IMR-90 (cell line): ENCODE results near the gene GAR1. TPM values are rescaled to one million over a fixed set of nuclear protein-coding genes. Genes with fewer than 3 reads are reported as not detected.

Experiments
- ATAC-seq: fragments of 200-7000 bp; cut with Tn5 transposase; 2 replicates; pipeline ENCODE4 v1.9.1; 2020; ENCODE audit warnings: low read depth, mild to moderate bottlenecking, moderate library complexity
- BruUV-seq: library from RNA; stranded (reverse); fragments of 400-500 nt; replicated peaks from 2 replicates; lab custom pipeline; 2021; lab: Mats Ljungman, UMichigan
- CTCF ChIA-PET: fragments of 300-600 bp; formaldehyde crosslinking; extraction: SDS; loops from one replicate; lab custom pipeline; 2021; ENCODE audit warnings: antibody characterized with exemption; lab: Yijun Ruan, JAX
- POLR2A ChIA-PET: fragments of 300-600 bp; sonication (Branson Sonifier 250); formaldehyde crosslinking; loops from one replicate; lab custom pipeline; 2022; ENCODE audit warnings: antibody characterized with exemption; ENCODE audit not compliant: unreplicated experiment; lab: Charles Lee
- DNase-seq: peaks from one replicate; pipeline ENCODE4 v3.0.0; 2013
- H2AFZ ChIP-seq: replicated peaks from 2 replicates; pipeline ENCODE3; 2013; ENCODE audit warnings: low read length, mild to moderate bottlenecking; ENCODE audit not compliant: poor library complexity
- H2AK5ac ChIP-seq: 2 replicates; pipeline ENCODE4 v1.6.1; 2013; ENCODE audit warnings: low read depth, low read length, inconsistent platforms
- H2AK9ac ChIP-seq: replicated peaks from 2 replicates; pipeline ENCODE3; 2013; ENCODE audit warnings: mild to moderate bottlenecking, low read depth, low read length, moderate library complexity; ENCODE audit not compliant: poor library complexity
- H2BK120ac ChIP-seq: 2 replicates; pipeline ENCODE4 v1.6.1; 2013; ENCODE audit warnings: low read depth, low read length, inconsistent platforms
- H2BK15ac ChIP-seq: 3 replicates; pipeline ENCODE4 v1.6.1; 2013; ENCODE audit warnings: low read depth, low read length, inconsistent platforms
- H2BK20ac ChIP-seq: 2 replicates; pipeline ENCODE4 v1.6.1; 2013; ENCODE audit warnings: low read depth, mild to moderate bottlenecking, inconsistent platforms, low read length, moderate library complexity
- H2BK5ac ChIP-seq: 2 replicates; pipeline ENCODE4 v1.6.1; 2013; ENCODE audit warnings: mild to moderate bottlenecking, low read depth, low read length, inconsistent platforms; ENCODE audit not compliant: poor library complexity, severe bottlenecking
- H3K14ac ChIP-seq: replicated peaks from 2 replicates; pipeline ENCODE4 v1.6.1; 2013; ENCODE audit warnings: low read depth, low read length, inconsistent platforms
- H3K18ac ChIP-seq: 2 replicates; pipeline ENCODE4 v1.6.1; 2013; ENCODE audit warnings: low read depth, low read length, control low read depth
- H3K23ac ChIP-seq: 2 replicates; pipeline ENCODE4 v1.6.1; 2013; ENCODE audit warnings: low read depth, low read length, inconsistent platforms
- H3K27ac ChIP-seq: 2 replicates; pipeline ENCODE4 v1.5.1; 2013; ENCODE audit warnings: mild to moderate bottlenecking, control low read depth, low read length; ENCODE audit not compliant: insufficient read depth
- H3K27me3 ChIP-seq: 2 replicates; pipeline ENCODE4 v1.6.1; 2013; ENCODE audit warnings: low read length; ENCODE audit not compliant: control insufficient read depth, insufficient read depth
- H3K36me3 ChIP-seq: 2 replicates; pipeline ENCODE4 v1.6.1; 2013; ENCODE audit warnings: low read length, mixed read lengths; ENCODE audit not compliant: control insufficient read depth, insufficient read depth
- H3K4ac ChIP-seq: 2 replicates; pipeline ENCODE4 v1.6.1; 2013; ENCODE audit warnings: low read depth, low read length, inconsistent platforms
- H3K4me1 ChIP-seq: 2 replicates; pipeline ENCODE4 v1.6.1; 2013; ENCODE audit warnings: low read length, mixed read lengths; ENCODE audit not compliant: control insufficient read depth, insufficient read depth
- H3K4me2 ChIP-seq: 2 replicates; pipeline ENCODE4 v1.6.1; 2013; ENCODE audit warnings: low read depth, mild to moderate bottlenecking, control low read depth, low read length, moderate library complexity
- H3K4me3 ChIP-seq: 2 replicates; pipeline ENCODE4 v1.5.1; 2013; ENCODE audit warnings: low read depth, mild to moderate bottlenecking, control low read depth, low read length, moderate library complexity; ENCODE audit not compliant: insufficient read depth
- H3K56ac ChIP-seq: 2 replicates; pipeline ENCODE4 v1.6.1; 2013; ENCODE audit warnings: low read length, inconsistent platforms; ENCODE audit not compliant: insufficient read depth; ENCODE audit errors: extremely low read depth
- H3K79me1 ChIP-seq, 2 experiments: 2 replicates each; pipeline ENCODE4 v1.6.1; 2013; ENCODE audit warnings: low read length in 2 of 2, inconsistent platforms in 1 of 2, low read depth in 1 of 2
- H3K9ac ChIP-seq: 2 replicates; pipeline ENCODE4 v1.6.1; 2013; ENCODE audit warnings: low read depth, low read length, control low read depth
- H3K9me1 ChIP-seq: 2 replicates; pipeline ENCODE4 v1.6.1; 2013; ENCODE audit warnings: low read length, inconsistent platforms; ENCODE audit not compliant: insufficient read depth
- H3K9me3 ChIP-seq: 2 replicates; pipeline ENCODE4 v1.6.1; 2013; ENCODE audit warnings: low read length; ENCODE audit not compliant: control insufficient read depth, insufficient read depth
- H4K20me1 ChIP-seq: 2 replicates; pipeline ENCODE4 v1.6.1; 2013; ENCODE audit warnings: low read length, inconsistent platforms; ENCODE audit not compliant: insufficient read depth
- H4K5ac ChIP-seq: 2 replicates; pipeline ENCODE4 v1.6.1; 2013; ENCODE audit warnings: mild to moderate bottlenecking, low read depth, low read length, control low read depth
- H4K8ac ChIP-seq, 2 experiments: 2 replicates each; pipeline ENCODE4 v1.6.1; 2013; ENCODE audit warnings: low read depth in 2 of 2, low read length in 2 of 2, control low read depth in 1 of 2, inconsistent platforms in 1 of 2
- H4K91ac ChIP-seq: 2 replicates; pipeline ENCODE4 v1.6.1; 2013; ENCODE audit warnings: low read depth, low read length, inconsistent platforms; ENCODE audit not compliant: insufficient read depth
- BHLHE40 ChIP-seq: fragments of 150-350 bp; IDR thresholded peaks from 2 replicates; pipeline ENCODE4 v1.6.1; 2016; ENCODE audit warnings: mild to moderate bottlenecking, low read depth, low read length
- CEBPB ChIP-seq: IDR thresholded peaks from 2 replicates; pipeline ENCODE4 v1.6.1; 2012; ENCODE audit warnings: low read depth, low read length, improper control_type of control experiment
- CHD1 ChIP-seq: IDR thresholded peaks from 2 replicates; pipeline ENCODE4 v1.6.1; 2012; ENCODE audit warnings: low read depth, low read length, improper control_type of control experiment
- CTCF ChIP-seq: conservative IDR thresholded peaks from 2 replicates; pipeline ENCODE4 v1.5.1; 2012; ENCODE audit warnings: mild to moderate bottlenecking, low read depth, low read length, improper control_type of control experiment
- ELK1 ChIP-seq: fragments of 150-350 bp; IDR thresholded peaks from 2 replicates; pipeline ENCODE4 v1.6.1; 2016; ENCODE audit warnings: low read depth, mild to moderate bottlenecking, low read length, moderate library complexity, borderline replicate concordance
- FOS ChIP-seq: fragments of 150-350 bp; IDR thresholded peaks from 2 replicates; pipeline ENCODE4 v1.6.1; 2016; ENCODE audit warnings: low read depth, low read length
- MAFK ChIP-seq: IDR thresholded peaks from 2 replicates; pipeline ENCODE4 v1.6.1; 2012; ENCODE audit warnings: low read depth, low read length, improper control_type of control experiment
- MAZ ChIP-seq: IDR thresholded peaks from 2 replicates; pipeline ENCODE4 v1.6.1; 2012; ENCODE audit warnings: low read depth, mild to moderate bottlenecking, low read length, improper control_type of control experiment, moderate library complexity, borderline replicate concordance
- MXI1 ChIP-seq: IDR thresholded peaks from 2 replicates; pipeline ENCODE4 v1.6.1; 2012; ENCODE audit warnings: low read depth, mild to moderate bottlenecking, low read length, moderate library complexity, borderline replicate concordance
- NFE2L2 ChIP-seq: fragments of 150-350 bp; IDR thresholded peaks from 2 replicates; pipeline ENCODE4 v1.6.1; 2016; ENCODE audit warnings: low read depth, mild to moderate bottlenecking, low read length
- POLR2A ChIP-seq: IDR thresholded peaks from 2 replicates; pipeline ENCODE4 v1.6.1; 2012; ENCODE audit warnings: mild to moderate bottlenecking, low read depth, low read length
- RCOR1 ChIP-seq: IDR thresholded peaks from 2 replicates; pipeline ENCODE4 v1.6.1; 2012; ENCODE audit warnings: mild to moderate bottlenecking, low read length, improper control_type of control experiment; ENCODE audit not compliant: insufficient replicate concordance
- RFX5 ChIP-seq: IDR thresholded peaks from 2 replicates; pipeline ENCODE4 v1.8.0; 2012; ENCODE audit warnings: low read depth, mild to moderate bottlenecking, low read length, moderate library complexity
- SMC3 ChIP-seq: fragments of 150-350 bp; IDR thresholded peaks from 2 replicates; pipeline ENCODE4 v1.6.1; 2016; ENCODE audit warnings: low read depth, mild to moderate bottlenecking, antibody characterized with exemption, low read length, moderate library complexity
- USF2 ChIP-seq: fragments of 150-350 bp; IDR thresholded peaks from 2 replicates; pipeline ENCODE4 v1.6.1; 2017; ENCODE audit warnings: mild to moderate bottlenecking, antibody characterized with exemption, low read length, low read depth
- WGBS, 2 experiments: methylation state at CpG; one replicate each; pipeline versions ENCODE4 v1.1.5 to v1.1.7; 2013; ENCODE audit warnings: missing lambda C conversion rate in 2 of 2; ENCODE audit not compliant: insufficient read length in 1 of 2; ENCODE audit errors: extremely low coverage in 2 of 2; 5-methylcytosine and 5-hydroxymethylcytosine counted together
- dilution Hi-C: fragments of 300-500 bp; cut with HindIII; formaldehyde crosslinking; loops from one replicate; pipeline ENCODE4 v1.14.3; 2018; ENCODE audit warnings: low sequenced_read_pairs; ENCODE audit not compliant: unreplicated experiment
- in situ Hi-C: fragments of 300-500 bp; cut with MboI; formaldehyde crosslinking; loops from 3 replicates; pipeline ENCODE4 v1.14.3; 2019; ENCODE audit warnings: low sequenced_read_pairs, inconsistent platforms, mixed read lengths
- intact Hi-C: fragments of 100-400 bp; cut with micrococcal nuclease; formaldehyde crosslinking; loops from 2 replicates; pipeline ENCODE4 v1.10.0; 2022
- polyA plus RNA-seq, 3 experiments: library from polyadenylated mRNA; depleted of rRNA; stranded (reverse); fragments of >200 nt; gene quantifications; 2 replicates each; pipeline ENCODE4 v1.2.3, GENCODE V29; 2012; ENCODE audit warnings: low replicate concordance in 1 of 3
- total RNA-seq: library from RNA; depleted of rRNA; stranded (reverse); fragments of >200 nt; gene quantifications from 2 replicates; pipeline ENCODE4 v1.2.3, GENCODE V29; 2012

GAR1 gene
- total and polyA plus RNA-seq, 2 of the 4 experiments (the other 2 are of a cell fraction): 1.1 to 22.0 TPM

- Histone ChIP-seq H3K4me3 (no peak within 1 kb of the TSS), H3K18ac (no peak within 1 kb of the TSS), H3K36me3 (no peaks in the 10 kb centered on the region), H4K5ac (no peak within 1 kb of the TSS), H2BK120ac (no peak within 1 kb of the TSS), H3K9ac (no peak within 1 kb of the TSS), H3K27me3 (peaks cover 3% of the 10 kb centered on the region), H3K9me1 (no peaks in the 10 kb centered on the region), H2BK15ac (no peak within 1 kb of the TSS), H2AK9ac (no peak within 1 kb of the TSS), H3K9me3 (no peaks in the 10 kb centered on the region), H2BK5ac (no peak within 1 kb of the TSS), H3K14ac (no peak within 1 kb of the TSS), H4K20me1 (no peaks in the 10 kb centered on the region), H3K23ac (no peak within 1 kb of the TSS), H4K8ac (no peak within 1 kb of the TSS), H2AFZ (no peak within 1 kb of the TSS), H3K4me1 (no peaks in the 10 kb centered on the region), H3K4ac (no peak within 1 kb of the TSS), H2AK5ac (no peak within 1 kb of the TSS), H2BK20ac (no peak within 1 kb of the TSS), H3K56ac (no peak within 1 kb of the TSS), H3K79me1 (no peaks in the 10 kb centered on the region), H3K27ac (no peak within 1 kb of the TSS), H3K4me2 (no peak within 1 kb of the TSS), H4K91ac (no peak within 1 kb of the TSS)
- in situ Hi-C loops (no loop called here), dilution Hi-C loops (no loop called here), intact Hi-C loops (no loop called here)
- no peak for ATAC-seq
- DNase-seq: no peak
- TF ChIP-seq RFX5: no peak
- TF ChIP-seq USF2: no peak
- TF ChIP-seq CHD1: no peak
- TF ChIP-seq ELK1: no peak
- TF ChIP-seq BHLHE40: no peak
- TF ChIP-seq MAFK: no peak
- TF ChIP-seq MXI1: no peak
- TF ChIP-seq RCOR1: no peak
- TF ChIP-seq CTCF: no peak
- no peak for TF ChIP-seq MAZ
- TF ChIP-seq CEBPB: no peak
- no peak for TF ChIP-seq POLR2A
- TF ChIP-seq NFE2L2: no peak
- TF ChIP-seq FOS: no peak
- no peak for TF ChIP-seq SMC3
- POLR2A ChIA-PET: no interaction called here
- no TSS peak for BruUV-seq
- no CpG with 5 or more reads among the region's 5 CpGs for WGBS, 2 experiments
- CTCF ChIA-PET: interaction anchor here (0.5 kb wide), 1 partner anchor 124 kb away, joined by 5 read pairs; no protein-coding TSS in a partner anchor
These were observed 32.4 kb downstream of the GAR1 start, which contains the start of gene LRIT3 for GRCh38 chr4:109847896-109848442. LRIT3 (plus strand) TSS chr4:109848107; CDS start chr4:109848202, 95 bp downstream.
